Uterus (tissue), 4 donors: Measurements from ENCODE around the gene LRP1. TPM values are rescaled to one million over a fixed set of nuclear protein-coding genes. Genes with fewer than 3 reads are reported as not detected.

Experiments
- DNase-seq, 2 donors: peaks; one replicate each; pipeline ENCODE4 v3.0.0-alpha.2; 2019 to 2020
- H3K27ac ChIP-seq, 2 donors: fragments of 200-600 bp; sonication (generic); 1 replicate in 1 of 2; 2 replicates in 1 of 2; pipeline ENCODE4 v1.5.1; 2016 to 2018
- H3K27me3 ChIP-seq, 2 donors: fragments of 200-600 bp; sonication (generic); one replicate each; pipeline ENCODE4 v1.5.1; 2018 to 2019; ENCODE audit warnings: control low read depth in 1 of 2
- H3K36me3 ChIP-seq, 2 donors: fragments of 200-600 bp; sonication (generic); one replicate each; pipeline ENCODE4 v1.5.1; 2019; ENCODE audit warnings: control low read depth in 1 of 2
- H3K4me1 ChIP-seq, 2 donors: fragments of 200-600 bp; sonication (generic); one replicate each; pipeline ENCODE4 v1.5.1; 2018 to 2019; ENCODE audit warnings: control low read depth in 1 of 2
- H3K4me3 ChIP-seq, 2 donors: fragments of 200-600 bp; sonication (generic); 1 replicate in 1 of 2; 2 replicates in 1 of 2; pipeline ENCODE4 v1.5.1; 2018 to 2019; ENCODE audit warnings: mild to moderate bottlenecking in 1 of 2
- H3K9me3 ChIP-seq, 2 donors: fragments of 200-600 bp; sonication (generic); one replicate each; pipeline ENCODE4 v1.5.1; 2019; ENCODE audit warnings: control low read depth in 1 of 2
- CTCF ChIP-seq, 4 experiments: fragments of 200-600 bp in 2 of 4; fragments of 450-650 bp in 2 of 4; sonication (generic) in 2 of 4; IDR thresholded peaks; one replicate each; pipeline ENCODE4 v1.5.1; 2016 to 2019; ENCODE audit warnings: antibody characterized with exemption in 4 of 4, mild to moderate bottlenecking in 2 of 4, moderate library complexity in 1 of 4
- POLR2A ChIP-seq, 2 donors: fragments of 450-650 bp; IDR thresholded peaks; one replicate each; pipeline ENCODE4 v1.6.1; 2016; ENCODE audit warnings: antibody characterized with exemption in 2 of 2, mild to moderate bottlenecking in 1 of 2, moderate library complexity in 1 of 2
- intact Hi-C: fragments of 100-400 bp; cut with DNase I; formaldehyde crosslinking; loops from one replicate; pipeline ENCODE4 v1.15.1; 2023; ENCODE audit warnings: low total_unique reads
- total RNA-seq, 4 donors: library from RNA; depleted of rRNA in 3 of 4; stranded (reverse); fragments of >200 nt in 3 of 4; gene quantifications; one replicate each; pipeline versions ENCODE4 v1.1.0 to v1.2.4, GENCODE V29; 2014 to 2023
- donor health status: DM: yes; HTN: yes; CAD: no.

Gene LRP1
- total RNA-seq, 4 donors from 2014 or later, result 164 to 507 (median 318) TPM

GRCh38 chr12:57098546-57098945 lies 29.7 kb upstream of the LRP1 start:
- no peak for DNase-seq
- H3K4me3 ChIP-seq, result no peak overlapping the region
- no peaks in the 10 kb centered on the region for H3K27me3 ChIP-seq
- intact Hi-C loops, result no loop called here
- H3K36me3 ChIP-seq, result no peaks in the 10 kb centered on the region
- H3K4me1 ChIP-seq, result peaks cover 3 to 10% of the 10 kb centered on the region in 2 donors
- no peak for TF ChIP-seq POLR2A (IDR thresholded peaks at IDR 0.05)
- H3K9me3 ChIP-seq, result no peaks in the 10 kb centered on the region
- H3K27ac ChIP-seq, result no peak overlapping the region

GRCh38 chr12:57099047-57099714 lies 29.1 kb upstream of the LRP1 start:
- H3K36me3 ChIP-seq, result no peaks in the 10 kb centered on the region
- DNase-seq, result no peak
- intact Hi-C loops, result no loop called here
- TF ChIP-seq POLR2A (IDR thresholded peaks at IDR 0.05), result no peak
- TF ChIP-seq CTCF (IDR thresholded peaks at IDR 0.05), result no peak
- H3K27ac ChIP-seq, result no peak overlapping the region
- H3K27me3 ChIP-seq, result no peaks in the 10 kb centered on the region
- H3K4me3 ChIP-seq, result no peak overlapping the region
- no peaks in the 10 kb centered on the region for H3K9me3 ChIP-seq
- H3K4me1 ChIP-seq, result peaks cover 0 to 7% of the 10 kb centered on the region in 2 donors

GRCh38 chr12:57099766-57100165 lies 28.5 kb upstream of the LRP1 start:
- TF ChIP-seq POLR2A (IDR thresholded peaks at IDR 0.05), result no peak
- TF ChIP-seq CTCF (IDR thresholded peaks at IDR 0.05), result no peak
- DNase-seq, result no peak
- no peaks in the 10 kb centered on the region for H3K36me3 ChIP-seq
- no peaks in the 10 kb centered on the region for H3K27me3 ChIP-seq
- H3K27ac ChIP-seq, result no peak overlapping the region
- no peaks in the 10 kb centered on the region for H3K9me3 ChIP-seq
- H3K4me1 ChIP-seq, result peaks cover 0 to 1% of the 10 kb centered on the region in 2 donors
- intact Hi-C loops, result no loop called here
- no peak overlapping the region for H3K4me3 ChIP-seq

GRCh38 chr12:57101892-57102695 lies 26.2 kb upstream of the LRP1 start:
- Histone ChIP-seq H3K36me3 (no peaks in the 10 kb centered on the region), H3K27ac (no peak overlapping the region)
- intact Hi-C loops, result no loop called here

GRCh38 chr12:57103856-57104255 lies 24.4 kb upstream of the LRP1 start:
- TF ChIP-seq POLR2A (IDR thresholded peaks at IDR 0.05) (no peak), CTCF (IDR thresholded peaks at IDR 0.05) (no peak)
- H3K4me1 ChIP-seq, result no peaks in the 10 kb centered on the region
- intact Hi-C loops, result no loop called here
- DNase-seq, result no peak
- no peaks in the 10 kb centered on the region for H3K9me3 ChIP-seq
- no peaks in the 10 kb centered on the region for H3K27me3 ChIP-seq
- H3K27ac ChIP-seq, result no peak overlapping the region
- H3K4me3 ChIP-seq, result no peak overlapping the region
- no peaks in the 10 kb centered on the region for H3K36me3 ChIP-seq

More at GRCh38 chr12:57101892-57102695, 26.2 kb upstream of the LRP1 start:
- TF ChIP-seq CTCF (IDR thresholded peaks at IDR 0.05) (no peak), POLR2A (IDR thresholded peaks at IDR 0.05) (no peak)
- H3K4me3 ChIP-seq, result no peak overlapping the region
- no peak for DNase-seq
- no peaks in the 10 kb centered on the region for H3K27me3 ChIP-seq
- H3K4me1 ChIP-seq, result no peaks in the 10 kb centered on the region
- no peaks in the 10 kb centered on the region for H3K9me3 ChIP-seq
